OCI-LY3 (cell line): ENCODE measurements around the gene VRK1.

ENCODE experiments used
- H2AFZ ChIP-seq: fragments of 200-600, 300-600 bp; shearing (Covaris generic); 2 replicates; pipeline ENCODE4 v1.6.0; 2014; ENCODE audit warnings: antibody characterized with exemption, low read depth, low read length
- H3K27ac ChIP-seq: fragments of 200-600, 300-600 bp; sonication (generic); 2 replicates; pipeline ENCODE4 v1.5.1; 2014; ENCODE audit warnings: mild to moderate bottlenecking, low read length, moderate library complexity, mixed read lengths
- H3K27me3 ChIP-seq: fragments of 200-600, 300-600 bp; sonication (generic); 2 replicates; pipeline ENCODE4 v1.6.1; 2014; ENCODE audit warnings: low read depth, low read length, mixed read lengths
- H3K36me3 ChIP-seq: fragments of 200-600, 300-600 bp; sonication (generic); replicated peaks from 2 replicates; pipeline ENCODE3; 2014; ENCODE audit warnings: low read depth, low read length, mixed read lengths
- H3K4me1 ChIP-seq: fragments of 300-600, 200-600 bp; sonication (generic); 2 replicates; pipeline ENCODE4 v1.6.1; 2014; ENCODE audit warnings: low read length, mixed read lengths
- H3K4me2 ChIP-seq: fragments of 200-600, 300-600 bp; sonication (generic); 2 replicates; pipeline ENCODE4 v1.6.1; 2014; ENCODE audit warnings: low read length, mixed read lengths
- H3K4me3 ChIP-seq: fragments of 300-600, 200-600 bp; sonication (generic); 2 replicates; pipeline ENCODE4 v1.5.1; 2014; ENCODE audit warnings: antibody characterized with exemption, mild to moderate bottlenecking, low read length, moderate library complexity
- H3K79me2 ChIP-seq: fragments of 300-600, 200-600 bp; shearing (Covaris generic); 2 replicates; pipeline ENCODE4 v1.6.1; 2014; ENCODE audit warnings: mild to moderate bottlenecking, low read length, mixed read lengths
- H3K9ac ChIP-seq: fragments of 300-600, 200-600 bp; shearing (Covaris generic); 2 replicates; pipeline ENCODE4 v1.6.0; 2014; ENCODE audit warnings: mild to moderate bottlenecking, low read length, moderate library complexity
- H3K9me3 ChIP-seq: fragments of 200-600, 300-600 bp; shearing (Covaris generic); 2 replicates; pipeline ENCODE4 v1.6.1; 2014; ENCODE audit warnings: low read length, mixed read lengths; ENCODE audit not compliant: insufficient read depth
- H4K20me1 ChIP-seq: fragments of 200-600, 300-600 bp; sonication (generic); 2 replicates; pipeline ENCODE4 v1.6.1; 2016; ENCODE audit warnings: low read length, mixed read lengths; ENCODE audit not compliant: insufficient read depth
- EZH2phosphoT487 ChIP-seq: fragments of 200-600 bp; shearing (Covaris generic); IDR thresholded peaks from 2 replicates; pipeline ENCODE4 v1.6.1; 2018; ENCODE audit warnings: antibody characterized with exemption, mixed run types, low read depth
- TF ChIP-seq, protein P1 (sequence below): fragments of 200-600, 300-600 bp; sonication (generic); IDR thresholded peaks from 2 replicates; pipeline ENCODE4 v1.5.1; 2014; ENCODE audit warnings: antibody characterized with exemption, low read length, low read depth

Gene VRK1

DNA sequence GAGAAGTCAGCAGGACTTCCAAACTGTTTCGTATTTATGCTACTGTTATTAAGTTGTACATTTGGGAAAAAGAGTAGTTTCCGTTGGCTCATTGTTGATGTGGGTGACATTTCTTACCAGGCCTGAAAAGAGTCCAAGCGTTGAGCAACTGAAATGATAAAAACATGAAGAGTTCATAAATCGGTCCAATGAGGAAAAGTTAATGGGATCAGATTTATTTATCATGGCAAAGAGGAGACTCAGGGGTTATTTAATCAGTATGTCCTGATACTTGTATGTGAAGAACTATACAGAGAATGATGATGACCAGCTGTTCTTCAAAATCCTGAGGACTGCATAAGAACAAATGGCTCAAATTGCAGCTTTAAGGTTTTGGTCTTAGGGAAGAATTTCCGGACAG lies 7.7 kb downstream of the VRK1 start:
- TF ChIP-seq, protein P1, sequence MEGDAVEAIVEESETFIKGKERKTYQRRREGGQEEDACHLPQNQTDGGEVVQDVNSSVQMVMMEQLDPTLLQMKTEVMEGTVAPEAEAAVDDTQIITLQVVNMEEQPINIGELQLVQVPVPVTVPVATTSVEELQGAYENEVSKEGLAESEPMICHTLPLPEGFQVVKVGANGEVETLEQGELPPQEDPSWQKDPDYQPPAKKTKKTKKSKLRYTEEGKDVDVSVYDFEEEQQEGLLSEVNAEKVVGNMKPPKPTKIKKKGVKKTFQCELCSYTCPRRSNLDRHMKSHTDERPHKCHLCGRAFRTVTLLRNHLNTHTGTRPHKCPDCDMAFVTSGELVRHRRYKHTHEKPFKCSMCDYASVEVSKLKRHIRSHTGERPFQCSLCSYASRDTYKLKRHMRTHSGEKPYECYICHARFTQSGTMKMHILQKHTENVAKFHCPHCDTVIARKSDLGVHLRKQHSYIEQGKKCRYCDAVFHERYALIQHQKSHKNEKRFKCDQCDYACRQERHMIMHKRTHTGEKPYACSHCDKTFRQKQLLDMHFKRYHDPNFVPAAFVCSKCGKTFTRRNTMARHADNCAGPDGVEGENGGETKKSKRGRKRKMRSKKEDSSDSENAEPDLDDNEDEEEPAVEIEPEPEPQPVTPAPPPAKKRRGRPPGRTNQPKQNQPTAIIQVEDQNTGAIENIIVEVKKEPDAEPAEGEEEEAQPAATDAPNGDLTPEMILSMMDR: no peak
- TF ChIP-seq EZH2phosphoT487: no peak
- H2AFZ ChIP-seq: no peak overlapping the region
- H3K36me3 ChIP-seq: peaks cover 11% of the 10 kb centered on the region
- no peak overlapping the region for H3K9ac ChIP-seq
- no peaks in the 10 kb centered on the region for H3K27me3 ChIP-seq
- no peaks in the 10 kb centered on the region for H3K9me3 ChIP-seq
- peaks cover 98% of the 10 kb centered on the region for H4K20me1 ChIP-seq
- 0 out of 2 replicates have a peak, but pooled peaks cover 6% of the 10 kb centered on the region for H3K4me1 ChIP-seq
- H3K4me3 ChIP-seq: no peak overlapping the region
- peaks cover 100% of the 10 kb centered on the region for H3K79me2 ChIP-seq
- H3K27ac ChIP-seq: no peak overlapping the region
- no peak overlapping the region for H3K4me2 ChIP-seq

DNA sequence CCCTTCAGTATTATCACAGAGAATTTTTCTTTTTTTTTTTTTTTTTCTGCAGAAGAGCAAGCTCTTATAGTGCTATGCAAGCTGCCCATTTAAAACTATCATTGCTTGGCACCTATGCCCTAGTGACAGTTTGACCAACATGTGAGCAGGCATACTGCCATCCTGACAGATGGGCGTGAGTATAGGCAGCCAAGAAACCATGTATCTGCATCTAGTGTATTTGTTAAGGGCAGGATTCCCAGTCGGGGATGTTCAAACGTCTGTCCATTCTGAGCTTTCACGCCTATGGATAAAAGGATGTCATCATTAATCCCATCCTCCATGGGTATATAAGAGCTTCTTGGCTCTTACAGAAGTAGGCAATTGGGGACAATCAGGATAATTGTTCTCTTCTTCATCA lies 8.8 kb downstream of the VRK1 start:
- no peak overlapping the region for H3K27ac ChIP-seq
- H3K4me2 ChIP-seq: no peak overlapping the region
- H3K9me3 ChIP-seq: no peaks in the 10 kb centered on the region
- H3K4me3 ChIP-seq: no peak overlapping the region
- no peak for TF ChIP-seq EZH2phosphoT487
- TF ChIP-seq, protein P1: no peak
- peaks cover 17% of the 10 kb centered on the region for H3K36me3 ChIP-seq
- H2AFZ ChIP-seq: no peak overlapping the region
- peaks cover 100% of the 10 kb centered on the region for H3K79me2 ChIP-seq
- 0 out of 2 replicates have a peak, but pooled peaks cover 6% of the 10 kb centered on the region for H3K4me1 ChIP-seq
- H3K9ac ChIP-seq: no peak overlapping the region
- no peaks in the 10 kb centered on the region for H3K27me3 ChIP-seq
- H4K20me1 ChIP-seq: peaks cover 97% of the 10 kb centered on the region

DNA sequence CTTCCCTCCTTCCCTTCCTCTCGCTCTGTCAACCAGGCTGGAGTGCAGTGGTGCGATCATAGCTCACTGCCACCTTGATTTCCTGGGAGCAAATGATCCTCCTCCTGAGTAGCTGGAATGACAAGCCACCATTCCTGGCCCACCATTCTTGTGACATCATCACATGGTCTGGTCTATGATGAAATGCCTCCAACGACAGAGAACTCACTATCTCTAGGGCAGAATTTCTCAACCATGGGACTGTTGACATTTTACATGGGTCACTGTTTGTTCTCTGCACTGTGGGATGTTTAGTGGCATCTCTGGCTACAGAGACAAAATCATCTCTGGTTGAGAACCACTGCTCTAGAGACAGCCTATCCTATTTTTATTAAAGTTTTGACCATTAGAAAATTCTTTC lies 9.7 kb downstream of the VRK1 start:
- no peak overlapping the region for H3K4me2 ChIP-seq
- H3K4me3 ChIP-seq: no peak overlapping the region
- H3K4me1 ChIP-seq: 0 out of 2 replicates have a peak, but pooled peaks cover 6% of the 10 kb centered on the region
- no peaks in the 10 kb centered on the region for H3K9me3 ChIP-seq
- peaks cover 100% of the 10 kb centered on the region for H3K79me2 ChIP-seq
- no peaks in the 10 kb centered on the region for H3K27me3 ChIP-seq
- H3K9ac ChIP-seq: no peak overlapping the region
- no peak overlapping the region for H2AFZ ChIP-seq
- TF ChIP-seq EZH2phosphoT487: no peak
- TF ChIP-seq, protein P1: no peak
- H3K36me3 ChIP-seq: peaks cover 17% of the 10 kb centered on the region
- H3K27ac ChIP-seq: no peak overlapping the region
- peaks cover 97% of the 10 kb centered on the region for H4K20me1 ChIP-seq

DNA sequence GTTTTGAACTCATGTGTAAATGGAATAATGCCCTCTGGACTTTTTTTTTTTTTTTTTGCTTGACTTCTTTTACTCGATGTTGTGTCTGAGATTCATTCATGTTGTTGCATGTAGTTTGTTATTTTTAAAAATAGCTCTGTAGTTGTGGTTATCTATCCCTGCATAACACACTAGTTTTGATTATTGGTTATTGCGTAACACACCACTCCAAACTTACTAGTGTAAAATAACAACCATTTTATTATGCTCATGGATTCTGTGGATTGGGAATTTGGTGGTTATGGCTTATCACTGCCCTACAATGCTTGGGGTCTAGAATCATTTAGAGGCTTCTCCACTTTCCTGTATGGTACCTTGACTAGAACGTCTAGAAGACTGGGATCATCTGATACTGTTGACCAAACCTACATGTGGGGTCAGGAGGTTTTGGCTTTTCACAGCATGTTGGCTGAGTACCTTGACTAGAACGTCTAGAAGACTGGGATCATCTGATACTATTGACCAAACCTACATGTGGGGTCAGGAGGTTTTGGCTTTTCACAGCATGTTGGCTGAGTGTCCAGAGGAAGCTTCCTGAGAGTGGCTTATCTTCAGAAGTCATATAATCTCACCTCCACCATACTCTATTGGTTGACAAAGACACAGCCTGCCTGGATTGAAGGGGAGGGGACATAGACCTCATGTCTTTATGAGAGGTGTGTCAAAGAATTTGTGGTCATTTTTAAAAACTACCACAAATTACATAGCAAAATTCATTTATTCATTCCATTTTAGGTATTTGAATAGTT lies 11.6 kb downstream of the VRK1 start:
- H3K9me3 ChIP-seq: no peaks in the 10 kb centered on the region
- peaks cover 100% of the 10 kb centered on the region for H3K79me2 ChIP-seq
- no peak overlapping the region for H3K27ac ChIP-seq
- 0 out of 2 replicates have a peak, but pooled peaks cover 2% of the 10 kb centered on the region for H3K4me1 ChIP-seq
- peaks cover 97% of the 10 kb centered on the region for H4K20me1 ChIP-seq
- no peaks in the 10 kb centered on the region for H3K27me3 ChIP-seq
- H3K4me3 ChIP-seq: no peak overlapping the region
- TF ChIP-seq, protein P1: no peak
- TF ChIP-seq EZH2phosphoT487: no peak
- no peak overlapping the region for H3K9ac ChIP-seq
- no peak overlapping the region for H3K4me2 ChIP-seq
- H2AFZ ChIP-seq: no peak overlapping the region
- peaks cover 17% of the 10 kb centered on the region for H3K36me3 ChIP-seq
